Measurements from ENCODE around the gene MRPL1.
A peak's percentile ranks its signal among the peaks of the same experiment; 100 is the strongest.

MRPL1 gene

DNA sequence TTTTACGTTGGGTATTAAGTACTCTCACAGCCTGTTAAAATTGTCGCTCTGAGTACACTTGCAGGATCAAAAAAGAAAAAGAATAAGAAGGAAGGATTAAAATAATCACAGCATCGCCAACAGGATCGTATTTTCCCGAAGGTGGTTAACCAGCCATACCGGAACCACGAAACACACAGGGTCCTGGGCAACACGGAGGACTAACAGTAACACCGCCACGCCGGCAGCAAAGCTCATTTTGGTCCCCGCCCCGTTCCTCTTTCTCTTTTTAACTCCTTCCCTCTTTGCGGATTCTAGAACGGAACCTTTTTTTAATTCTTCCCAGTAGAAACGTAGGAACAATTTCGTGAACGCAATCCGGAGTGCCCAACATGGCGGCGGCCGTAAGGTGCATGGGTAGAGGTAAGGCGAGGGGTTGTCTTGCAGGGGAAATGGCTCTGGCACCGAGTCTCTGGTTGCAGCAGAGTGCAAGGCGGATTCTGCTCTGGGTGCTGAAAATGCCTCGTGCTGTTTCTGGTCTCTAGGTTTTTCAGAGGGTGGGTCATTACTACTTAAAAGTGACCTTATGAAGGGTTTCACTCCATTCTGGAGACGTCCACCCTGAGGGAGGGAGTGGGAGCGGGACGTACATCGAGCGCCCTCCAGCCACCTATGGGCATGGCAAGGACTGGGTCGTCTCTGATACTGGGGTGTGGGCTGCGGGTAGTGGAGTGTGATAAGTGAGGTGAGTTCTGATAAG is at the start of gene MRPL1:
Gene MRPL1 (plus strand): TSS at position 353 of the 739 bp plus-strand sequence. CDS start 19 bp downstream, at position 372.
- DNase-seq = no peak

DNA sequence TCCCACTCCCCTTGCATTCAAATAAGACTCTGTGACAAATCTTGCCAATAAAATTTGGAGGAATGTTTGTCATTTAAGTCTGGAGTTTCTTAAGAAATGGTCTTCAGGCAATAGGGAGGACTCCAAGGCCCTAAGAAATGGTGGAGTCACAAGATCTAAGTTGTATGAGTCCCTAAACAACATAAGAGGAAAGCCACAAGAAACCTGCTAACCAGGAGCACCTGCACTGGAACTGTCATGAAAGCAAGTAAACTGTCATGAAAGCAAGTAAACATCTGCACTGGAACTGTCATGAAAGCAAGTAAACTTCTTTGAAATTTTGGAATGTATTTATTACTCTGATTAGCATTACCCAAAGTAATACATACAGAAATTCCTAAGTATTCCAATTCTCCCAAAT is 47.0 kb upstream of the MRPL1 start:
- no peak for DNase-seq

DNA sequence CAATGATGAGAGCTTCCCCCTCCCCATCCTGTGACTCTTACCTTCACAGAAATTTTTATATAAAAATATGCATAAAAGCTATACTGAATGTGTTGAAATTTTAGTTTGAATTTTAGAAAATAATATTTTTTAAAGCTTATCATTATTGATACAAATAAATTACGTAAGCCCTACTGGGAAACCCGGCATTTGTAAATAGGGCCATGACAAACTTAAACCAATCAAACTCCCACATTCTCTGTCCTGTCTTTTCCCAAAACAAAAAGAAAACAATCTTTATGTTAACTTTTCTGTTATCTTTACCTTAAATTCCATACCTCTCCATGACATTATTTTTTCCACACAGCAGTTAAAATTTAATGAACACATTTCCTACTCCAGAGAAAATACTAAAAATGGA is 46.1 kb upstream of the MRPL1 start:
- no peak for DNase-seq

DNA sequence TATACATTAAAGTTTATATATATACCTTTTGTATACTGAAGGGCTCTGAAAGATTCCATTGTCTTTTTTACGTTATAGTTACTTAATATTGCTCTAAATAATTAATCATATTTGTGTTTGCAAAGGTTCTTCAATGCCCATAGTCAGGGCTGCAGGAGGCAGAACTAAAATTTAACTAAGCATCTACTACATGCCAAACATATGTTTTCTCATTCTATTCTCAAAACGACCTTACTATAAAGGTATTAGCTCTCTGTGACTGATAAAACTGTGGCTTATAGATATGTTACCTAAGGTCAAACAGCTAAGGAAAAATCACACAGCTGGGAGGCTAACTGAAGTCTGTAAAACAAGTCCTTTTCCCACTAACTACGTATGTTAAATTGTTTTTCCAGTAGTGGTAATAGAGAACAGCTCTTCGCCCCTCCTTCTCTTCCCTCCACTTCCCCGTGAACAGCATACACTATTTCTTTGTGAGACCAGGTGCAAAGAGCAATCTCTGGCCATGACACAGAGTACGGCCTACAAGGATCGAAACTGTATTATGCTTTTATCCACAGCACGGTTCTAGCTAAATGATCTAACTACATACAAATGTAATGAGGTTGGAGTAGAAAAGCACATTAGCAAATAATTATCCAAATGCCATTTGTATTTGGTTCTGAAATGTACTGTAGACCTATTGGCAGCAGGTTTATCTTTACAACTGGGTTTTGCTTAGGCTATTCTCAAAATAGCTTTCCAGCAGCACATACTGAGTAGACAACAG is 45.1 kb upstream of the MRPL1 start:
- no peak for DNase-seq

DNA sequence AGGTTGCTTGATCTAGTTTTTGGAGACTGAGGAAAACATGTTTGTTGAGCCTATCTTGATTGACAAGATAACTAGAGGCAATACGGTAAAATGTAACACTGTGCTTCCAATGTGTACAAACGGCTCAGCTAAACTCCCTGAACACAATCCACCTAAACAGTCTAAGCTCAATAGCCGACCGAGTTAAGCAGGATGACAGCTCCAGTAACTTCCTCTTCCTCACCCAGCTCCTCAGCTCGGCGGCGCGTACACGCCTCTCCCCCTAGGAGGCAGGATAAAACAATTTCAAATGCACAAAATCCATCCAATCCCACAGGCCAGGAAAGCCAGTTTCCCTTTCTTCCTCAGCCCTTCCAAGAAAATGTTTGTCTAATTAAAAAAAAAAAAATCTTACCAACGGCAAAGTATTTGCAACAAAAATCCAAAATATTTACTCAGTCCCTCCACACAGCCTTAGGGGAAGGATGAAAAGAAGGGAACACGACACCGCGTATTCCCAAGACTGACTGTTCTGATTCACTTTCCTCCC is 44.5 kb upstream of the MRPL1 start:
- DNase-seq = no peak

DNA sequence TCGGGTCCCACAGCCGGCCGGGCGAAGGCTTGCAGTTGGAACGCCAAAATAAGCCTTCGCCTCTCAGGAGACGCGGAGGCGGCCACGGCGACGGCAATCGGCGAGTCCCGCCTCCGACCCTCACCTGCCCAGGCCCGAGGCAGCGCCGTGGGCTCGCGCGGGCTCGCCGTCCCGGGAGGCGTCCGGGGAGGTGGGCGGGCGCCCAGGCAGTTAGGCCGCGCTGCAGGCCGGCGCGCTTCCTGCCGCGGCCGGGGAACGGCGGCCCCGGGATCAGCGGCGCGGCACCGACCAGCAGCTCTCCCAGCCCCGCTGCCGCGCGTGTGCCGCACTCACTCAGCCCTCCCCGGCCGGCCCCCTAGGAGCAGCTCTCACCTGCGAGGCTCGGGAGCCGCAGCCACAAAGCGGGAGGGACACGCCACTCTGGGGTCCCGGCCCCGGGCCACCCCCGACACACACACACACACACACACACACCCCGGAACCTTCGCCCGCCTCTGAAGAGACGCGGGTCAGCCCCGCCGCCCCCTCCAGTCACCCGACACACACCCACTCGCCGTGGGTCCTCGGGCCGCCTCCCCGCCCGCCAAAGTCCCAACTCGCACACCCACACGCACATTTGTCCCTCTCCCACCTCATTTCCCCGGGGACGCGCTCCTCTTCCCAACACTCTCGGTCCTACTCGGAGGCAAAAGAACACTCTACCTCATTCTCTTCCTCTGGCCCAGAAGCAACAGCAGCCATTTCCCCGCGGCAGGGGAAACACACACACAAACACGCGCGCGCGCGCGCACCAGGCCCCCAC is 43.8 kb upstream of the MRPL1 start, which contains the start of gene CNOT6L:
Gene CNOT6L (minus strand): TSS at position 767 of the 802 bp plus-strand sequence. CDS start 60 bp downstream, at position 707.
- DNase-seq = no peak

DNA sequence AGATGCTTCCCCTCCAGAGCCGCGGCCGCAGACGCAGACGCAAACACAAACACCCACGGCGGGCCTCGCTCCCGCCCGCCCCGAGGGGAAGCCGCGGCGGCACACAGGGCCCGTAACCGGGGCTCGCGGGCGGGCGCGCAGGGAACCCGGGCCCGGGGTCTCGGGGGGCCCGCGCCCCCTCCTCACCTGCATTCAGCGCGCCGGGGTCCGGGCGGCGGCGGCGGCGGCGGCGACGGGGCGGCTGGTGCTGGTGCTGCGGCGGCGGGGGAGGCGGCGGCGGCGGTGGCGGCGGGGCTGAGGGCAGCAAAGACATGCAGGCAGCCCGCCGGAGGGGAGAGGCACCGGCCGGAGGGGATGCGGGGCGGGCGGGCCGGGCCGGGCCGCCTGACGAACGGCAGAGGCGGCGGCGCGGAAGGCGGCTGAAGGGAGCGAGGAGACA is 43.2 kb upstream of the MRPL1 start:
- DNase-seq = no peak

DNA sequence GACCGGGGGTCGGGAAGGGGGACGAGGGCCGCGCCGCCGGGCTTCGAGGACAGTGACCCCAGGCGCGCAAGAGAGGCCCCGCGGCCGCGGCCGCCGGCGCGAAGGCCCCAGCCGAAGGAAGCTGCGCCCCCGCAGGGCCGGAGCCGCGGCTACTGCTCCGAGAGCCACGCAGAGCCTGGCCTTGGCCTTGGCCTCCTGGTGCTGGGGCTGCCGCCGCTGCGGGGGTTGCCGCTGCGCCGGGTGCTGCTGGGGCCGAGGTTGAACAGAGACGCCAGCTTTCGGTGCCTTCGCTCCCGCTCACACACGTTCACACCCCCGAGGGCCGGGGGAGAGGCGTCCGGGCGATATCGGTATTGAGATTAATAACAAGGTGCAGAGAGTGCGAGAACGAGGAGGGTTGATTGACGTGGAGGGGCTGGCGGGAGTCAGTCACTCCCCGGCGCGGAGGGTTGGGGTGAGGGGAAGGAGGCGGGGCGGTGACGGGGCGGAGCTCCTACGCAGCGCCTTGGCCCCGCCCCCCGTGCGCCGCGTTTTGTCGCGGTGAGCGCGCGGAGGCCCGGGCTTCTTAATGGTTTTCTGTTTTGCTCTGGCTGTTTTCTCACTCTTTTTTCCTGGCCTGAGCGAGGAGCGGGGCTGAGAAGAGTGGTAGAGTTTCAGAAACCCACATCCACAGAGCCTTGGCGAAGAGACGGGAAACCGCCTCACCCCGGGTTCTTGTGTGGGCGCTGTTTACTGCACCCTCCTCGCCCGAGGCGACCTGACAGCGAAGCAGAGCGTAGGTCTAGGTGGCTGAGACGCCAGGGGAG is 42.6 kb upstream of the MRPL1 start:
- DNase-seq = peak; percentile 20

DNA sequence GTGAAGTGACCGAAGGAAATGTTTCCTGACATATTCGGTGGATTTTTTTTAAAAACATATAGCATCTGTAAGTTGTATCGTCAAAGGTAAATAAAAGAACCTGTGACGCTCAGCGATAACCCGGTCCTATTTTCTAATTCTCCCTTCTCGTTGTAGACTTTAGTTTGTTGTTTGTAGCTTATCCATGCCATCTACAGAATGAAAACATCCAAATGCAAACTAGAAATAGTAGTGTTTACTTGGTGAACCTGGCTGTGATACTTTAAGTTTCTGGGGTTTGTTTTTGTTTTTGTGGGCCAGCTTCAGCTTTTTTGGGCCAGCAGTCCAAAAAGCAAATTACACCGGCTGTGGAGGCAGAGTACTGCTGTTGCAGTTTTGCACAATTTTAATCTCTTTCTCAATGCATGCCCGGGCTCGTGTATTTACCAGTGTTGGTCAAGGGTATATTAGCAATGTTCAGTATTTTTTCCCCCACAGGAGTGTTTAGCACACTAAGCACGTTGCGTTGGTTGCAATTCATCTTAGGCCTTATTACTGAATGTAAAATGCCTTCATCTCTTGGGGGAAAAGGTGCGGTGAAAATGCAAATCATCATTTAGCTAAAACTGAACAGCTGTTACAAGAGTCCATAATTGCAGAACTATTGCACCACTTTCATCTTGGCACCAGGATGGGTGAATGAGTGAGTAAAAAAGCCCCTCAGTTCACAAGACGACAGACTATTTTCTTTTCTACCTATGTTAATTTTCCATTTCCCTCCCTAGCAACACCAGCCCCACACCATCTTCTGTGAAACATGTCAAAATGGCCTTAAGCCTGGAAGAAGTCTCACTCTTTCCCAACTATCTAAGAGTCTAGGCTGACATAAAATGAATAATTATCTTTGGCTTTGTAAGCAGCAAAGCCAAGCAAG is 41.7 kb upstream of the MRPL1 start:
- no peak for DNase-seq

DNA sequence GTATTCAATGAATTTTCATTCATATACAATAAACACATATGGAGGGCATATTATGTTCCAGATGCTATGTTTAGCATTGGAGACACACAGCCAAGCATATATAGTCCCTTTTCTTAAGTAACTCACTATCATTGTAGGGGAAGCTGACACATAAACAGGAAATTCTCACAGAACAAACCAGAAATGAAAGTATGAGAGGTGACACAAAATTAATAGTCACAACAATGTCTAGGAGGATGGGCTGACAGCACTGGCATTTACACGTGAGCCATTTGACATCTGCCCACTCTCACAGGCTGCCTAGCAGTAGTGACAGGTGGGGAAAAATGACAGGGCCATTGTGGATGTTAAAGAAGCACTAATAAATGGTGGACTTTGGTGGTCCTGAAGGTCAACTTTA is 40.9 kb upstream of the MRPL1 start:
- DNase-seq = no peak

DNA sequence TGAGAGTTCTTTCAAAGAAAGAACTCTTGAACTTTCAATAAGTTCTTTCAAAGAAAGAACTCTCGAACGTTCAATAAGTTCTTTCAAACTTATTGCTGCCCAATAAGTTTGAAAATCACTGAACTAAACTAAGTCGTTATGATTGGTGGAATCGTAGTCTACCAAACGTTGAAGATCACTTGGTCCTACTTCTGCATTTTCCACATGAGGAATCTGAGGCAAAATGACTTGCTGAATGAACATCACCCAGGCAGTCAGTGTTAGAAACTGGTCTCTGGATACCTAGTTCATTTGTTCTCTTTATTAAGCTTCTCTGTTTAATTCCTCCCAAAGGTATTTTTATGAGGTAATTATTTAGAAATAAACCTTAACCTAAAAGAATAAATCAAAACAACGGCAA is 36.4 kb upstream of the MRPL1 start:
- DNase-seq = no peak

DNA sequence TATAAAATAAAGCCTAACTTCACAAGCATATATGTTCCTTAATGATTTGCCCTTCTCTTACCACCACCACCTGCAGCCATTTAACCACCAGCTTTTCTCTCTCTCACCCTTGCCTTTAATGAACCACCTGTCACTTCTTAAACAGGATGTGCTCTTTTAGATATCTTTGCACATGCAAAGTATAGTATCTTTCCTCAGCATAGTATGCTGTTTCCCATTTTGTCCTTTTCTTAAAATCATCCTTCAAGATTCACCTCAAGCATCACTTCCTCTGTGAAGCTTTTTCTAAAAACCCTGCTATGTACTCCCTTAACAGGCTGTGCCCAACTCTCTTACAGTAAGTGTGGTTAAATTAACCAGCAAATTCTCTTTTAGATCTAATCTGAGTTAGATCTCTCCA is 35.3 kb upstream of the MRPL1 start:
- DNase-seq = no peak

DNA sequence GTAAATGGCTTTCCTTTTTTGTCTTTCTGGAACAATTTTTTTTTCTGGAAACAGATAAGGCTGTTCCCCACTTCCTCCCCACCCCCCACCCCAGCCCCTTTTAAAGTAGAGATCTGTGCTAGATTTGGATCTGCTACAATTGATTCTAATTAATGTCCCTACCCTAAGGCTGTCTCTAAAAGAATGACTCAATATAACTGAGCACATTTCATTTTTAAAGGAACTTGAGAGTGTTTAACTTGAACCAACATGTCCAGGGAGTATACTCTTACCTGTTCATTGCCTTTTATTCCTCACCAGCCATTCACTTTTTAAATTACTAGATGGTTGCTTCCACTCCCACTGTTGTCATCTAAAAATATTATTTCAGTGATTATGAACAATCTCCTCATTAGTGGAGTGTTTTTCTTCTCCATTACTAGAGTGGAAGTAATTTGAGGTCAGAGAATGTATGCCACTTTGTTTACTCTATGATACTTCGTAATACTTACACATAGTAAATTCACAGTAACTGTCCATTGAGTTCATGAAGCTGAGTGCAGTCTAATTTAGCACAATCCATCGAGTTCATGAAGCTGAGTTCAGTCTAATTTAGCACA is 29.4 kb upstream of the MRPL1 start:
- DNase-seq = no peak

DNA sequence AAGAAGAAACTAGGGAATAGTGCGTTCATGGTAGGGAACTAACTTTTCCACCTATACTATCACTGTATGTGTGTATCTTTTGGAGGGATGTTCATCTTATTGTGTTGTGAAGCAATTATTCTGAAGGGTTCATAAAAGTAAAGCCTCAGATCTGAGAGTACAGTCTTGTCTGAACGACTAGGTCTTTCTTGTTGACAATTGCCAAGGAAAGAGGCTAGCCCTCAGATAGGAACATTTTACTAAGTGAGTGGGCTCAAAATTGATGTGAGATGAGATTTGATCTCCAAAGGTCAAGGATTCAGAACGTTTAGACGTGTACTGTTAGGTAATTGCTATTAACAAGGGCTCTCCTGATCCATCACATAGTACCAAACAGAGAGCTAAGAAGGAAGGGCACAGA is 28.2 kb upstream of the MRPL1 start:
- no peak for DNase-seq

DNA sequence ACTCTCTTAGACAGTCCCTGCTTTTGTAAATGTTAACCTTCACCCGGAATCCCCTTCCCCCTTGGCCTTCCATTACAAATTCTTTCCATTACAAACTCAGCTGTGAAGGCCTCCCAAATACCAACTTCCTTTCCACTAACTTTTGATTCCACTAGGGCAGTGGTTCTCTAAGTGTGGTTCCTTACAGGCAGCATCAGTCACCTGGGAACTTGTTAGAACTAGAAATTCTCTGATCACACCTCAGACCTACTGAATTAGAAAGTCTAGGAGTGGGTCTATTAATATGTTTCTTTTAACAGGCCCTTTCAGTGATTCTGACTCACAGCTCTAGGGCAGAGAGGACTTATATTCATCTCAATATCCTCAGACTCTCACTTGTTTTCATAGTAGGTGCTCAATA is 19.0 kb upstream of the MRPL1 start:
- no peak for DNase-seq

DNA sequence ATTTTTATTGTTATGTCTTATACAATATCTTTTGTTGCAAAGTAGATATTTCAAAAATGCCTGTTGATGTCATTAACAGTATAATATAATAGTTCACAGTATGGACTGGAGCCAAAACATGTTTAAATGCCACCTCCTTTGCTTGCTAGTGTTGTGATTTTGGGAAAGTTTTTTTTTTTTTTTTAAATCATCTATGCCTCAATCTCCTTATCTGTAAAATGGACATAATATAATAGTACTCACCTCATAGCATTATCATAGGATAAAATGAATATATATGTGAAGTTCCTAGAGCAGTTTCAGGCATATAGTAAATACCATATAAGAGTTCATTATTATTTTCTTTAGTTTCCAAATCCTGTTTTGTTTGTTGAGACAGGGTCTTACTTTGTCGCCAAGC is 18.3 kb upstream of the MRPL1 start:
- no peak for DNase-seq

DNA sequence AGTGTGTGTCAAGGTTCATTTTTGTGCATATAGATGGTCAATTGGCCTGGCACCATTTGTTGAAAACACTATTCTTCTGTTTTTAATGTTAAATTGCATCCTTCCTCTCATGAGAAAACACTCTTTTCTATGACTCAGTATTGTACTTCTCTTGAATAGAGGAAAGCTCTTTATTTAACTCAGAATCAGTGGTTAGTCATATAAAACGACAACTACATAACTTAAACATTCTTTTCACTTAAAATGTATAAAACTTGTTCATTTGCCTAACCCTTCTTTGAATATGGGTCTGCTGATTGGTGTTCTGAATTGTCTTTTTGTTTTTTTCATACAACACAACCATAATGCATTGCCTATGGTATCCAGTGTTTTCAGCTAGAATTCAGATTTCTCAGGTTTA is 17.2 kb upstream of the MRPL1 start:
- no peak for DNase-seq

DNA sequence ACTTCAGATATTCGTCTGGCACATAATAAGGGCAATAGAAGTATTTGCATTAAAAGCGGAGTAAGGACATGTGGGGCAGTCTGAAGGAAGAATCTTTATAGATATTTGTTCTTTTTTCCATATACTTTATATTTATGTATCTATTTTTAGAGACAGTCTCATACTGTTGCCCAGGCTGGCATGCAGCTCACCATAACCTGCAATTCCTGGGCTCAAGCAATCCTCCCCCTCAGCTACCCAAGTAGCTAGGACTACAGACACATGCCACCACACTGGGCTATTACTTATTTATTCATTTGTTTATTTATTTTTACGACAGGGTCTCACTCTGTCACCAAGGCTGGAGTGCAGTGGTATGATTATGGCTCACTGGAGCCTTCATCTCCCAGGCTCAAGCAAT is 16.7 kb upstream of the MRPL1 start:
- DNase-seq = no peak

DNA sequence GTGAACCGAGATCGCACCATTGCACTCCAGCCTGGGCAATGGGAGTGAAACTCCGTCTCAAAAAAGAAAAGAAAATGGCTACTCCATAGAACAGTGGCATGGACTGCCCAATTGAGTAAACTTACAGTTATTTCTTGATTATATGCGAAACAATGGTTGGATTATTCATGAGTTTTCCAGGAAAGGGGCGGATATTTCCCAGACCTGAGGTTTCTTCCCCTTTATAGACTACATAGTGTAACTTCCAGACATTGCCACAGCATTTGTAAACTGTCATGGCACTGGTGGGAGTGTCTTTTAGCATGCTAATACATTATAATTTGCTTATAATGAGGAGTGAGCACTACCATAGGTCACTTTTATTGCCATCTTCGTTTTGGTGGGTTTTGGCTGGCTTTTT is 14.1 kb upstream of the MRPL1 start:
- no peak for DNase-seq

DNA sequence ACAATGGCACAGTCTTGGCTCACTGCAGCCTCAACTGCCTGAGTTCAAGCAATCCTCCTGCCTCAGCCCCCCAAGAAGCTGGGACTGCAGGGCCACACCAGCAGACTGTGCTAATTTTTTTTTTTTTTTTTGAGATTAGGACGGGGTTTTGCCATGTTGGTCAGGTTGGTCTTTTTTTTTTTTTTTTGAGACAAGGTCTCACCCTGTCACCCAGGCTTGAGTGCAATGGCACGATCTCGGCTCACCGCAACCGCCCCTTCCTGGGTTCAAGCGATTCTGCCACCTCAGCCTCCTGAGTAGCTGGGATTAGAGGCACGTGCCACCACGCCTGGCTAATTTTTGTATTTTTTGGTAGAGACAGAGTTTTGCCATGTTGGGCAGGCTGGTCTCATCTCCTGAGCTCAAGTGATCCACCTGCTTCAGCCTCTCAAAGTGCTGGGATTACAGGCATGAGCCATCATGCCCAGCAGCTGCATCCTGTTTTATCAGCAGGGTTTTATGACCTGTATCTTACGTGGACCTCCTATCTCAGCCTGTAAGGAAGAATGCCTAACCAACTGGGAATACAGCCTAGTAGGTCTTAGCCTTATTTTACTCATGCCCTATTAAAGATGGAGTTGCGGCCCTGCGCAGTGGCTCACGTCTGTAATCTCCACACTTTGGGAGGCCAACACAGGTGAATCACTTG is 13.2 kb upstream of the MRPL1 start:
- DNase-seq = no peak

All from cortex of kidney (tissue), 1 donor.